Activated T-cell treated with anti-CD3 and anti-CD28 coated beads, Interleukin-2, amount 50 U/mL, for 24 hours (primary cell): Measurements from ENCODE around the gene SMIM1.

Source experiments
- DNase-seq: peaks from one replicate; pipeline ENCODE4 v3.0.0-alpha.2; 2020
- H3K27ac Mint-ChIP-seq: 2 replicates; pipeline ENCODE4 v1.8.0; 2020; ENCODE audit warnings: mild to moderate bottlenecking, mixed read lengths
- H3K27me3 Mint-ChIP-seq: 2 replicates; pipeline ENCODE4 v1.8.0; 2020; ENCODE audit warnings: mixed read lengths
- H3K36me3 Mint-ChIP-seq: 2 replicates; pipeline ENCODE4 v1.8.0; 2020; ENCODE audit warnings: low read depth, mixed read lengths
- H3K4me1 Mint-ChIP-seq: 2 replicates; pipeline ENCODE4 v1.8.0; 2020; ENCODE audit warnings: low read depth, mixed read lengths
- H3K4me3 Mint-ChIP-seq: 2 replicates; pipeline ENCODE4 v1.8.0; 2020; ENCODE audit warnings: mild to moderate bottlenecking, moderate library complexity, mixed read lengths
- H3K9me3 Mint-ChIP-seq: 2 replicates; pipeline ENCODE4 v1.8.0; 2020; ENCODE audit warnings: mixed read lengths

The SMIM1 gene

GRCh38 chr1:3733883-3734589, 38.5 kb upstream of the SMIM1 start:
- Mint-ChIP-seq H3K9me3 (no peaks in the 10 kb centered on the region), H3K4me1 (no peaks in the 10 kb centered on the region), H3K27me3 (peaks cover 7% of the 10 kb centered on the region), H3K36me3 (peaks cover 12% of the 10 kb centered on the region), H3K4me3 (no peak overlapping the region), H3K27ac (no peak overlapping the region)
- DNase-seq: no peak

- Mint-ChIP-seq H3K9me3 (no peaks in the 10 kb centered on the region), H3K27ac (no peak overlapping the region), H3K27me3 (peaks cover 4% of the 10 kb centered on the region), H3K36me3 (peaks cover 12% of the 10 kb centered on the region), H3K4me3 (no peak overlapping the region), H3K4me1 (no peaks in the 10 kb centered on the region)
- DNase-seq: no peak
Observed at GRCh38 chr1:3734602-3735001, 37.9 kb upstream of the SMIM1 start.

GRCh38 chr1:3735027-3735681, 37.4 kb upstream of the SMIM1 start:
- no peak overlapping the region for H3K4me3 Mint-ChIP-seq
- H3K4me1 Mint-ChIP-seq: no peaks in the 10 kb centered on the region
- no peak overlapping the region for H3K27ac Mint-ChIP-seq

GRCh38 chr1:3735688-3736087, 36.9 kb upstream of the SMIM1 start:
- Mint-ChIP-seq H3K4me3 (no peak overlapping the region), H3K4me1 (no peaks in the 10 kb centered on the region), H3K36me3 (peaks cover 15% of the 10 kb centered on the region), H3K9me3 (no peaks in the 10 kb centered on the region), H3K27me3 (peaks cover 4% of the 10 kb centered on the region), H3K27ac (no peak overlapping the region)
- DNase-seq: no peak

More at GRCh38 chr1:3735027-3735681, 37.4 kb upstream of the SMIM1 start:
- no peak for DNase-seq
- H3K36me3 Mint-ChIP-seq: peaks cover 12% of the 10 kb centered on the region
- peaks cover 4% of the 10 kb centered on the region for H3K27me3 Mint-ChIP-seq
- H3K9me3 Mint-ChIP-seq: no peaks in the 10 kb centered on the region

GRCh38 chr1:3736131-3736561, 36.4 kb upstream of the SMIM1 start:
- Mint-ChIP-seq H3K27me3 (no peaks in the 10 kb centered on the region), H3K27ac (no peak overlapping the region), H3K36me3 (peaks cover 18% of the 10 kb centered on the region), H3K4me1 (no peaks in the 10 kb centered on the region), H3K9me3 (no peaks in the 10 kb centered on the region), H3K4me3 (no peak overlapping the region)
- DNase-seq: no peak

GRCh38 chr1:3736708-3737107, 35.8 kb upstream of the SMIM1 start:
- Mint-ChIP-seq H3K36me3 (peaks cover 24% of the 10 kb centered on the region), H3K27ac (no peak overlapping the region), H3K4me3 (no peak overlapping the region), H3K9me3 (no peaks in the 10 kb centered on the region), H3K4me1 (no peaks in the 10 kb centered on the region), H3K27me3 (no peaks in the 10 kb centered on the region)
- DNase-seq: no peak

GRCh38 chr1:3738943-3739342, 33.6 kb upstream of the SMIM1 start:
- Mint-ChIP-seq H3K36me3 (peaks cover 45% of the 10 kb centered on the region), H3K27me3 (no peaks in the 10 kb centered on the region), H3K4me3 (no peak overlapping the region), H3K9me3 (no peaks in the 10 kb centered on the region), H3K4me1 (peaks cover 6% of the 10 kb centered on the region), H3K27ac (no peak overlapping the region)
- DNase-seq: no peak

- Mint-ChIP-seq H3K4me1 (peaks cover 11% of the 10 kb centered on the region), H3K4me3 (no peak overlapping the region), H3K9me3 (no peaks in the 10 kb centered on the region), H3K27me3 (no peaks in the 10 kb centered on the region), H3K27ac (no peak overlapping the region), H3K36me3 (peaks cover 49% of the 10 kb centered on the region)
- DNase-seq: no peak
Observed at GRCh38 chr1:3740042-3740441, 32.5 kb upstream of the SMIM1 start.

- no peaks in the 10 kb centered on the region for H3K27me3 Mint-ChIP-seq
- H3K36me3 Mint-ChIP-seq: peaks cover 52% of the 10 kb centered on the region
Observed at GRCh38 chr1:3740752-3741151, 31.8 kb upstream of the SMIM1 start.

GRCh38 chr1:3741566-3742438, 30.7 kb upstream of the SMIM1 start:
- H3K9me3 Mint-ChIP-seq: no peaks in the 10 kb centered on the region
- H3K4me3 Mint-ChIP-seq: no peak overlapping the region
- peaks cover 26% of the 10 kb centered on the region for H3K4me1 Mint-ChIP-seq
- no peak for DNase-seq
- no peaks in the 10 kb centered on the region for H3K27me3 Mint-ChIP-seq
- no peak overlapping the region for H3K27ac Mint-ChIP-seq
- H3K36me3 Mint-ChIP-seq: peaks cover 49% of the 10 kb centered on the region

More at GRCh38 chr1:3740752-3741151, 31.8 kb upstream of the SMIM1 start:
- no peak for DNase-seq
- H3K27ac Mint-ChIP-seq: no peak overlapping the region
- H3K4me3 Mint-ChIP-seq: no peak overlapping the region
- peaks cover 18% of the 10 kb centered on the region for H3K4me1 Mint-ChIP-seq
- no peaks in the 10 kb centered on the region for H3K9me3 Mint-ChIP-seq

GRCh38 chr1:3742439-3743298, 29.9 kb upstream of the SMIM1 start:
- Mint-ChIP-seq H3K4me1 (peaks cover 28% of the 10 kb centered on the region), H3K4me3 (no peak overlapping the region), H3K27me3 (no peaks in the 10 kb centered on the region), H3K9me3 (no peaks in the 10 kb centered on the region), H3K36me3 (peaks cover 49% of the 10 kb centered on the region), H3K27ac (no peak overlapping the region)
- DNase-seq: no peak

- Mint-ChIP-seq H3K4me3 (no peak overlapping the region), H3K9me3 (no peaks in the 10 kb centered on the region), H3K27ac (no peak overlapping the region), H3K36me3 (peaks cover 49% of the 10 kb centered on the region), H3K4me1 (peaks cover 35% of the 10 kb centered on the region), H3K27me3 (no peaks in the 10 kb centered on the region)
- DNase-seq: no peak
Observed at GRCh38 chr1:3743421-3743820, 29.1 kb upstream of the SMIM1 start.

GRCh38 chr1:3743826-3744225, 28.7 kb upstream of the SMIM1 start:
- Mint-ChIP-seq H3K36me3 (peaks cover 49% of the 10 kb centered on the region), H3K9me3 (no peaks in the 10 kb centered on the region), H3K4me3 (no peak overlapping the region), H3K4me1 (peaks cover 36% of the 10 kb centered on the region), H3K27ac (no peak overlapping the region), H3K27me3 (no peaks in the 10 kb centered on the region)
- no peak for DNase-seq

GRCh38 chr1:3744646-3745045, 27.9 kb upstream of the SMIM1 start:
- H3K4me1 Mint-ChIP-seq: peaks cover 36% of the 10 kb centered on the region
- H3K27ac Mint-ChIP-seq: no peak overlapping the region
- H3K9me3 Mint-ChIP-seq: no peaks in the 10 kb centered on the region
- no peak overlapping the region for H3K4me3 Mint-ChIP-seq
- no peak for DNase-seq
- H3K36me3 Mint-ChIP-seq: peaks cover 49% of the 10 kb centered on the region
- no peaks in the 10 kb centered on the region for H3K27me3 Mint-ChIP-seq
